Subcutaneous adipose tissue (tissue), 4 donors: ENCODE data around the gene PROSER2. TPM values are rescaled to one million over a fixed set of nuclear protein-coding genes. Genes with fewer than 3 reads are reported as not detected.

ENCODE experiments used
- total RNA-seq, 4 donors: library from RNA; depleted of rRNA; stranded (reverse); fragments of >200 nt; gene quantifications; one replicate each; pipeline ENCODE4 v1.1.0, GENCODE V29; 2016
- TF ChIP-seq, protein P1 (sequence below): fragments of 450-650 bp; IDR thresholded peaks from one replicate; pipeline ENCODE4 v1.5.1; 2016; ENCODE audit warnings: low read depth, mild to moderate bottlenecking, control low read depth, antibody characterized with exemption, moderate library complexity

The PROSER2 gene
- total RNA-seq, 4 donors from 2014 or later, result 3.4 to 8.1 (median 5.3) TPM

DNA sequence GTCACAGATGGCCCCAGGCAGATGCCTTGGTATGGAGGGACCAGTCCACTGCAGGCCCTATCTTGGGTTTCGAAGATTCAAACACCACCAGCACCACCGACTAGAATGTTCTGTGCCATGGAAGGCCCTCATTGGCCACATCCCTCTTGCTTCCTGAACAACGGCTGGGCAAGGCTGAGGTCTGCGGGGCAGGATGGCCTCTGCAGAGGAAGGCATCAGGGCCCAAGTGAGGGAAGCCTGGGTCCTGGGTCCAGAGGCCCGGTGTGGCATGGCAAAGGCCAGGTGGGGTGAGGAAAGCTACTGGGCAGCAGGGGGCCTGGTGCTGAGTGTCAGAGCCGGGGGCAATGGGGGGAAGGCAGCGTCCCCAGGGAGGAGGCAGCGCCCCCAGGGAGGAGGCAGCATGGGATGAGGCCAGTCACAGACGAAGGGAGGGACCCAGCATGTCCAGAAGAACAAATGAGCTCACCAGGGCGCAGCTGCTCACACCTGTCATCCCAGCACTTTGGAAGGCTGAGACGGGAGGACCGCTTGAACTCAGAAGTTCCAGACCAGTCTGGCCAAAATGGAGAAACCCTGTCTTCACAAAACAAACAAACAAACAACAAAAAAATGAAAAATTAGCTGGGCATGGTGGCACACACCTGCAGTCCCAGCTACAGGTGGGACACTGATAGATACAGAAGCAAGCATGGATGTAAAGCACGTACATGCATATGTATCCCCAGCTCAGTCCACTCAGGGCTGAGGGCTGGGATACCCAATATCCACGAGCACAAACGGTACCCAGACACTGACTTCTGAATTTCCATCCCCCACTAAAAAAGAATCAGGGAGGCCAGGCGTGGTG is 64.4 kb downstream of the PROSER2 start:
- TF ChIP-seq, protein P1, sequence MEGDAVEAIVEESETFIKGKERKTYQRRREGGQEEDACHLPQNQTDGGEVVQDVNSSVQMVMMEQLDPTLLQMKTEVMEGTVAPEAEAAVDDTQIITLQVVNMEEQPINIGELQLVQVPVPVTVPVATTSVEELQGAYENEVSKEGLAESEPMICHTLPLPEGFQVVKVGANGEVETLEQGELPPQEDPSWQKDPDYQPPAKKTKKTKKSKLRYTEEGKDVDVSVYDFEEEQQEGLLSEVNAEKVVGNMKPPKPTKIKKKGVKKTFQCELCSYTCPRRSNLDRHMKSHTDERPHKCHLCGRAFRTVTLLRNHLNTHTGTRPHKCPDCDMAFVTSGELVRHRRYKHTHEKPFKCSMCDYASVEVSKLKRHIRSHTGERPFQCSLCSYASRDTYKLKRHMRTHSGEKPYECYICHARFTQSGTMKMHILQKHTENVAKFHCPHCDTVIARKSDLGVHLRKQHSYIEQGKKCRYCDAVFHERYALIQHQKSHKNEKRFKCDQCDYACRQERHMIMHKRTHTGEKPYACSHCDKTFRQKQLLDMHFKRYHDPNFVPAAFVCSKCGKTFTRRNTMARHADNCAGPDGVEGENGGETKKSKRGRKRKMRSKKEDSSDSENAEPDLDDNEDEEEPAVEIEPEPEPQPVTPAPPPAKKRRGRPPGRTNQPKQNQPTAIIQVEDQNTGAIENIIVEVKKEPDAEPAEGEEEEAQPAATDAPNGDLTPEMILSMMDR, result no peak

DNA sequence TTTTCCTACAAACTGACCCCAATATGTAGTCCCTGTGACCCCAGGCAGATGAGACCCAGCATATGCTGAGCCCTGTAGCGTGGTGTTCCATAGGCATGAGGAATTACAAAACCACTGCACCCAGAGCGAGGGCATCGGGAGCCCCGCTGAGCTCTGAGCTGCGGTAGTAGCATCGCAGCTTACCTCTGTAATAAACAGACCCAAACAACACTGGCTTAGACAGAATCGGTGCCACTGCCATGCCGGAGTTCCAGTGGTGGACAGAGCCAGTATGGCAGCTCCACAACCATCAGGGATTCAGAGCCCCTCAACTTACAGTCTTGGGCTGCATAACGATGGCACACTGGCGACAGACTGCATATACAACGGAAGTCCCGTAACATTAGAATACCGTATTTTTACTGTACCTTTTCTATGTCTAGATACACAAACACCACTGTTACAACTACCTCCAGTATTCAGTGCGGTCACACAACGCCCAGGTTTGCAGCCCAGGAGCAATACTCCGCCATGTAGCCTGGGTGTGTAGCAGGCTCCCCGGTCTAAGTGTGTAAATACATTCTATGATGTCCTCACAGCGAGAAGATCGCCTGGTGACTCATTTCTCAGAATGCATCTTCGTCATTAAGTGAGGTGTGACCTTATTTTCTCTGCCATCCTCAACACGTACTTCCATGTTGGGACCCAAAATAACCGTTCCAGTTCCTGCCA is 68.8 kb downstream of the PROSER2 start:
- TF ChIP-seq, protein P1, result no peak

DNA sequence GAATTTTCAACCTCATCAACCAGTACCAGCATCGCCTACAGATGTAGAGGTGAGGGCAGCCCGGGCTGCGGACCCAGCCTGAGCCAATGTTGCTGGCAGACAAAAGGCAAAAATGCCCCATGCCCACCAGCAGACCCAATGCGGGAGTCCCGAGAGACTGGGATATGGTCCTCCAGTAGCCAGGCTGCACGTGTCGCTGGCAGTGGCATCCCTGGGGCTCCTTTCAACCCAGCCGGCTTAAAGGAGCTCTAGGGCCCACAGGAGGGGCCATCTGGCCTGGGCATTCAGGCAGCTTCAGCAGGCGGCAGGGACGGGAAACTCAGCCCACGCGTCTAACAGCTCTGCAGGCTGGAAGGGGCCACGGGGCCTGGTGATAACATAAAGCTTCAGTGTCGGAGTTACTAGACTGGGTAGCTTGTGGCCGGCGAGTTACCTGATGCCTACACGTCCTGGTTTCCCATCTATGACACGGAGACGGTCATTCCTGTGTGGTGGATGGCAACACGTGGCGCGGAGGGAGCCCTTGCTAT is 70.7 kb downstream of the PROSER2 start:
- TF ChIP-seq, protein P1, result no peak

DNA sequence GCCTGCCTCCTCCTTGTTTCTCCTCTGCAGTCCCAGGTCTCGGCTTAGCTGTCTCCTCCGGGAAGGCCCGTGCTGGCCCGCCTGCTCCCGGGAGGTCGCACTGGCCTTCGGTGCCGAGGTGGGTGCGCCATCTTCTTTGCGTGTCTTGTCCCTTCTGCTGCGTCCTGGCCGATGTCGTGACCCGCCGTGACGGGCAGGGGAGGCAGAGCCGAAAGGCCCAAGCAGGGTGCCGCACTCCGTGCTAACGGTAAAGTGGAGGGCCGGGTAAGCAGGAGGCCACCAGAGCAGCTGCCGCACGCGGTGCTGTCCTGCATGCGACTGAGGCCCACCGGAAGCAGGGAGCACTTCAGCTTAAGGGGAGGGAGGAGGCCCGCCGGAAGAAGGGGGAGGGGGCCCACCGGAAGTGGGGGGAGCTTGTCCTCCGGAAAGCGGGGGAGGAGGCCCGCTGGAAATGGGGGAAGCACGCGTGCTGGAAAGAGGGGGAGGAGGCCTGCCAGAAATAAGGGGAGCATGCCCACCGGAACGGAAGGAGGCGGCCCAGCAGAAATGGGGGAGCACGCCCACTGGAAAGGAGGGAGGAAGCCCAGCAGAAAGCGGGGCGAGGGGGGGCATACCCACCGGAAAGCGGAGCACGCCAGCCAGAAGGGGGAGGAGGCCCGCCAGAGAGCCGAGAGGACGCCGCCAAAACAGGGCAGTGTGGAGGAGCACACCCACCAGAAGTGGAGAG is 71.4 kb downstream of the PROSER2 start:
- TF ChIP-seq, protein P1, result no peak

DNA sequence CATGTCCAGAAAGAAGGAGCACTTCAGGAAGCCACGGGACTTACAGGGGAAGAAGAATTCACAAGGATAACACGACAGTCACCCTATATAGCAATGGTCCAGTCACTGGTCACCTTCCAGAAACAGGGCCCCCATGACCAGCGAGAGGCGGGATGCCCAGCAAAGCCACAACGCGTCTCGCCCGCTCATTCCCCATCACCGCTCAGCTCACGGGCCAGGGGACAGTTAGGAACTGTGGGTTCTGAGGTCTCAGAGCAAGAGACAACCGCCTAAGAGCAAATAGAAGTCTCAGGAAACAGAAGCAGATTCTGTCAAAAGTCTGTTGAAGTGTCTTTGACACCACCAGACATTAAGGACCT is 71.9 kb downstream of the PROSER2 start:
- TF ChIP-seq, protein P1, result no peak

- TF ChIP-seq, protein P1, result no peak
Measured at GRCh38 chr10:11895598-11895997, 72.4 kb downstream of the PROSER2 start.
